Activated CD8-positive, alpha-beta T cell treated with anti-CD3 and anti-CD28 coated beads for 36 hours (primary cell): ENCODE data around the gene CTAGE1. TPM values are rescaled to one million over a fixed set of nuclear protein-coding genes. Genes with fewer than 3 reads are reported as not detected.

ENCODE experiments used
- ATAC-seq: fragments of 200-7000 bp; cut with Tn5 transposase; one replicate; pipeline ENCODE4 v1.10.0; 2021; ENCODE audit warnings: mild to moderate bottlenecking, moderate library complexity
- CTCF ChIA-PET: fragments of 350-600 bp; sonication (Branson Sonifier 250); formaldehyde crosslinking; loops from one replicate; lab custom pipeline; 2021; ENCODE audit warnings: antibody characterized with exemption; lab: Charles Lee
- POLR2A ChIA-PET: fragments of 350-600 bp; sonication (Branson Sonifier 250); formaldehyde crosslinking; loops from one replicate; lab custom pipeline; 2021; ENCODE audit warnings: antibody characterized with exemption; lab: Charles Lee
- DNase-seq: peaks from one replicate; pipeline ENCODE4 v3.0.0-alpha.2; 2020
- H3K27ac Mint-ChIP-seq: one replicate; pipeline ENCODE4 v1.8.0; 2021; ENCODE audit warnings: mild to moderate bottlenecking, mixed read lengths
- H3K27me3 Mint-ChIP-seq: one replicate; pipeline ENCODE4 v1.8.0; 2021; ENCODE audit warnings: mixed read lengths
- H3K36me3 Mint-ChIP-seq: one replicate; pipeline ENCODE4 v1.8.0; 2021; ENCODE audit warnings: low read depth, mixed read lengths
- H3K4me1 Mint-ChIP-seq: one replicate; pipeline ENCODE4 v1.8.0; 2021; ENCODE audit warnings: low read depth, mixed read lengths
- H3K4me3 Mint-ChIP-seq: one replicate; pipeline ENCODE4 v1.8.0; 2021; ENCODE audit warnings: mild to moderate bottlenecking, moderate library complexity, mixed read lengths
- H3K9me3 Mint-ChIP-seq: one replicate; pipeline ENCODE4 v1.8.0; 2021; ENCODE audit warnings: mixed read lengths
- CTCF ChIP-seq: fragments of 200-600 bp; IDR thresholded peaks from one replicate; pipeline ENCODE4 v1.8.0; 2022; ENCODE audit warnings: antibody characterized with exemption, mild to moderate bottlenecking
- intact Hi-C: fragments of 100-400 bp; cut with micrococcal nuclease; formaldehyde crosslinking; loops from one replicate; pipeline ENCODE4 v1.10.0; 2022
- total RNA-seq, 2 experiments: library from RNA; stranded (reverse); gene quantifications; one replicate each; pipeline ENCODE4 v1.2.3, GENCODE V29; 2021

CTAGE1 gene
- not detected for total RNA-seq

- Mint-ChIP-seq H3K27ac (no peak within 1 kb of the TSS), H3K36me3 (no peaks in the 10 kb centered on the region), H3K9me3 (peaks cover 10% of the 10 kb centered on the region), H3K27me3 (peaks cover 1% of the 10 kb centered on the region), H3K4me3 (no peak within 1 kb of the TSS), H3K4me1 (no peaks in the 10 kb centered on the region)
- CTCF ChIA-PET = interaction anchor here (1.5 kb wide), 1 partner anchor 39 kb away, joined by 3 read pairs; no protein-coding TSS in a partner anchor
- ATAC-seq (no peak), DNase-seq (no peak)
- intact Hi-C loops = no loop called here
- POLR2A ChIA-PET = no interaction called here
- TF ChIP-seq CTCF = no peak
Observed at GRCh38 chr18:22417496-22418188, at the start of gene CTAGE1. TSS of gene CTAGE1 (minus strand) at chr18:22417915. CDS start at chr18:22417811, 104 bp downstream.

GRCh38 chr18:22466608-22467395 is 49.1 kb upstream of the CTAGE1 start:
- Mint-ChIP-seq H3K36me3 (no peaks in the 10 kb centered on the region), H3K4me3 (no peak overlapping the region), H3K4me1 (peaks cover 2% of the 10 kb centered on the region), H3K27ac (no peak overlapping the region), H3K27me3 (peaks cover 3% of the 10 kb centered on the region), H3K9me3 (no peaks in the 10 kb centered on the region)
- ChIA-PET CTCF (no interaction called here), POLR2A (interaction anchor here (1.0 kb wide), 1 partner anchor 79 kb away, joined by 3 read pairs; no protein-coding TSS in a partner anchor)
- DNase-seq (no peak), ATAC-seq (no peak)
- intact Hi-C loops = no loop called here
- TF ChIP-seq CTCF = no peak

GRCh38 chr18:22465859-22466457 is 48.2 kb upstream of the CTAGE1 start:
- peak; percentile 88 for ATAC-seq
- intact Hi-C loops = no loop called here
- Mint-ChIP-seq H3K4me3 (no peak overlapping the region), H3K27me3 (peaks cover 3% of the 10 kb centered on the region), H3K4me1 (peaks cover 2% of the 10 kb centered on the region), H3K27ac (no peak overlapping the region), H3K36me3 (no peaks in the 10 kb centered on the region), H3K9me3 (no peaks in the 10 kb centered on the region)
- POLR2A ChIA-PET = interaction anchor here (0.9 to 1.0 kb wide), 2 partner anchors 14 to 78 kb away, joined by 3 to 4 read pairs; no protein-coding TSS in a partner anchor
- DNase-seq = peak; percentile 8
- CTCF ChIA-PET = no interaction called here
- no peak for TF ChIP-seq CTCF

- Mint-ChIP-seq H3K27ac (no peak overlapping the region), H3K27me3 (peaks cover 3% of the 10 kb centered on the region), H3K36me3 (no peaks in the 10 kb centered on the region), H3K9me3 (no peaks in the 10 kb centered on the region), H3K4me1 (peaks cover 2% of the 10 kb centered on the region), H3K4me3 (no peak overlapping the region)
- no peak for DNase-seq
- intact Hi-C loops = no loop called here
- POLR2A ChIA-PET = no interaction called here
- no peak for TF ChIP-seq CTCF
- CTCF ChIA-PET = interaction anchor here (0.6 kb wide), 1 partner anchor 22 kb away, joined by 3 read pairs; no protein-coding TSS in a partner anchor
- no peak for ATAC-seq
Observed at GRCh38 chr18:22463076-22463475, 45.4 kb upstream of the CTAGE1 start.
